ENCODE data around the gene TCEAL2. TPM values are rescaled to one million over a fixed set of nuclear protein-coding genes. Genes with fewer than 3 reads are reported as not detected.
"Not testable (repeated sequence)": the region's sequence is repeated elsewhere in the genome, so short reads cannot be mapped to it uniquely, and the experiment has no call there.

The TCEAL2 gene
- 10 to 100 TPM in 2 of 4 donors, 1 to 10 TPM in 1, under 1 TPM in 1; 0.51 to 42.9 (median 19.5) TPM for total RNA-seq

DNA sequence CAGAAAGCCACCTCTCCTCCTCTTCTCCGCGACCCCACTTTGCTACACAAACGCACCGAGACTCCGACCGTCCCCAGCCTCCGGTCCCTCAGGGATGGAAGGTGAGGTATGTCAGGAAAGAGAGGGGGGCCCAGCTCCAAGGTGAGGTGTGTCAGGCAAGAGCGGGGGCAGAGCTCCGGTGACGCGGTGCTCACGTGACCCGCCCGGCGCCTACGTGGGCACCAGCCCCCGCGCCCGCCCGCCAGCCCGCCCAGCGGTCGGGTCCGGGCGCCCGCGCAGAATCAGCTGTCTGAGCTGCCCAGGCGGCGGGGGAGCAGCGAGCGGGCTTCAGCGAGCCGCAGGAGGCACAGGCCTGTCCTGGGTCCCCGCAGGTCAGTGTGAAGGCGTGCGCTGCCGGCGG, at the start of gene TCEAL2:
Gene TCEAL2 (plus strand): TSS at position 244 of the 400 bp plus-strand sequence. CDS start 1,152 bp downstream, outside the sequence.
- intact Hi-C loops (cut with DNase I; ENCODE audit: low total_unique reads) = not testable (repeated sequence)
- DNase-seq = peak; percentile 47 to 50

DNA sequence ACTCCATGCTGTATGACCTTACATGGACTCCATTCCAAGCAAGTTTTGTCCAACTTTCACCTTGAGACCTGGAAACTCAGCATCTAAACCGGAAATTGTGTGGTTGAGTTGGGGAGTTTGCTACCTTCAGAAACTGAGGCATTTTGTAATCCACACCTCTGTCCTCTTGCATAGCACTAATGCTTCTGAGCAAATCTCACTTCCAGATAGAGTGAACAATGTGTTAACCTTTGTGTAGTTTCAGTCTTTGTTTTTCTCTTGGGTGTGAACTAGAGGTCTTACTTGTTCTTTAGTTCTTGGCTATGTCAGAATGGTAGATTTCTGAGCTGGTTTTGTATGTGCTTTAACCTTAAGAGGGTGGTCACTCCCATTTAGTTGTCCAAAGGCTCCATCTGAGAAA, 48.1 kb upstream of the TCEAL2 start:
- no peak for DNase-seq
- Histone ChIP-seq H3K27ac (no peak overlapping the region), H3K36me3 (no peaks in the 10 kb centered on the region), H3K9me3 (no peaks in the 10 kb centered on the region), H3K4me1 (no peaks in the 10 kb centered on the region), H3K27me3 (peaks cover 0 to 13% of the 10 kb centered on the region in 2 donors), H3K4me3 (no peak overlapping the region)
- TF ChIP-seq, protein P1, sequence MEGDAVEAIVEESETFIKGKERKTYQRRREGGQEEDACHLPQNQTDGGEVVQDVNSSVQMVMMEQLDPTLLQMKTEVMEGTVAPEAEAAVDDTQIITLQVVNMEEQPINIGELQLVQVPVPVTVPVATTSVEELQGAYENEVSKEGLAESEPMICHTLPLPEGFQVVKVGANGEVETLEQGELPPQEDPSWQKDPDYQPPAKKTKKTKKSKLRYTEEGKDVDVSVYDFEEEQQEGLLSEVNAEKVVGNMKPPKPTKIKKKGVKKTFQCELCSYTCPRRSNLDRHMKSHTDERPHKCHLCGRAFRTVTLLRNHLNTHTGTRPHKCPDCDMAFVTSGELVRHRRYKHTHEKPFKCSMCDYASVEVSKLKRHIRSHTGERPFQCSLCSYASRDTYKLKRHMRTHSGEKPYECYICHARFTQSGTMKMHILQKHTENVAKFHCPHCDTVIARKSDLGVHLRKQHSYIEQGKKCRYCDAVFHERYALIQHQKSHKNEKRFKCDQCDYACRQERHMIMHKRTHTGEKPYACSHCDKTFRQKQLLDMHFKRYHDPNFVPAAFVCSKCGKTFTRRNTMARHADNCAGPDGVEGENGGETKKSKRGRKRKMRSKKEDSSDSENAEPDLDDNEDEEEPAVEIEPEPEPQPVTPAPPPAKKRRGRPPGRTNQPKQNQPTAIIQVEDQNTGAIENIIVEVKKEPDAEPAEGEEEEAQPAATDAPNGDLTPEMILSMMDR (IDR thresholded peaks at IDR 0.05) = no peak
- TF ChIP-seq POLR2A (IDR thresholded peaks at IDR 0.05) = no peak
- intact Hi-C loops (cut with DNase I; ENCODE audit: low total_unique reads) = no loop called here

More for the DNA sequence above, at the start of gene TCEAL2:
- not testable (repeated sequence) for H3K36me3 ChIP-seq, H3K4me1 ChIP-seq, H3K9me3 ChIP-seq, H3K27me3 ChIP-seq
- peak in 1 of 2 donors; percentile 37 for TF ChIP-seq POLR2A (IDR thresholded peaks at IDR 0.05)
- Histone ChIP-seq H3K27ac (peak within 1 kb of the TSS; percentile 39 to 83), H3K4me3 (peak within 1 kb of the TSS; percentile 11 to 38)

DNA sequence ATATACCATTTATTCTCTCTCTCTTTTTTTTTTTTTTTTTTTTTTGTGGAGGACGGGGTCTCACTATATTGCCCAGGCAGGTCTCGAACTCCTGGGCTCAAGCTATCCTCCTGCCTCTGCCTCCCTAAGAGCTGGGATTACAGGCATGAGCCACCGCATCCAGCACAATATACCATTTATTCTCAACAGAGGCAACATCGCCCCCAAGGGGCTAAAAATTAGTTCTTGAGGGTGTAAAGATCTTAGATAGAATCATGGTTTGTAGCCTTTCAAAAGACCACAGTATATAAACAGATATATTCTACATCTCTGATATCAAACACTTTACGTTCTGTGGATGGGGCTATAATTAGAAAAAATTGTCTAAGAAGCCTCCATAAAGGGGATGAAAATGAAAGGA, 39.8 kb upstream of the TCEAL2 start:
- intact Hi-C loops (cut with DNase I; ENCODE audit: low total_unique reads) = no loop called here
- DNase-seq = no peak
- no peak for TF ChIP-seq POLR2A (IDR thresholded peaks at IDR 0.05)
- TF ChIP-seq, protein P1 (IDR thresholded peaks at IDR 0.05) = no peak
- H3K9me3 ChIP-seq = no peaks in the 10 kb centered on the region
- peaks cover 0 to 4% of the 10 kb centered on the region in 2 donors for H3K27me3 ChIP-seq
- H3K4me1 ChIP-seq = no peaks in the 10 kb centered on the region
- H3K4me3 ChIP-seq = no peak overlapping the region
- H3K36me3 ChIP-seq = no peaks in the 10 kb centered on the region
- H3K27ac ChIP-seq = no peak overlapping the region

DNA sequence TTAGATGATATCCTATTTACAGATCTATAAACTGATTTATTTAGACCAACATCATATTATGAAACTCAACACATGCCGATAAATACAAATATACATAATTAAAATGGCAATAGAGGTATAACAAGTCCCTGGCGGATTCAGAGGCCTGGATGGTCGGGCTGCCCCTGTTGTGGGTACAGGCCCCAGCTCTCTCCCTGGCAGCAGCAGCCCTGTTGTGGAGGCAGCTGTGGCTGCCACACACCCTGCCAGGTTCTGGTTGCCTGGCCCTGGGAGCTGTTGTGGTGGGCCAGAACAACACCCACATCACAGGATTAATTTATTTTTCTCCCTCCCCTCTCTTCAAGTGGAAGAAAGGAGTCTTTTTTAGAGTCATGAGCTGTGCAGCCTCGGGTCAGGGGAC, 12.1 kb upstream of the TCEAL2 start:
- intact Hi-C loops (cut with DNase I; ENCODE audit: low total_unique reads) = no loop called here
- Histone ChIP-seq H3K4me1 (no peaks in the 10 kb centered on the region), H3K36me3 (no peaks in the 10 kb centered on the region), H3K27me3 (no peaks in the 10 kb centered on the region), H3K9me3 (no peaks in the 10 kb centered on the region), H3K4me3 (no peak overlapping the region), H3K27ac (no peak overlapping the region)
- TF ChIP-seq POLR2A (IDR thresholded peaks at IDR 0.05) = no peak
- TF ChIP-seq, protein P1 (IDR thresholded peaks at IDR 0.05) = no peak
- DNase-seq = no peak

DNA sequence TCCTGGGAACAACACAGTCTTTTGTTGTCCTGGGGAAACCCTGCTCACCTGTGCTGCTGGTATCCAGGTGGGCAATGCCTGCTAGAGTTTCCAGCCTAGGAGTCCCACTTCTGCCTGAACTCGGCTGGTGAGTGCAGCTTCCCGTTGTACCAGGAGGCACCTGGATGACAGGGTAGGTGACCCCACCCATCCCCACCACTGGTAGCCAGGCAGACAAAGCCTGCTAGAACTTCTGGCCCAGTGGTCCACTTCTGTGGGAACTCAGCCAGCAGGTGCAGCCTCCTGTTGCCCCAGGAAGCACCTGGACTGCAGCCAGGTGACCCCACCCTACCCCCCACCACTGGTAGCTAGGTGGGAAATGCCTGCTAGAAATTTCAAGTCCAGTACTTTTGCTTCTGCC, 9.7 kb upstream of the TCEAL2 start:
- intact Hi-C loops (cut with DNase I; ENCODE audit: low total_unique reads) = no loop called here
- Histone ChIP-seq H3K4me3 (no peak overlapping the region), H3K27me3 (no peaks in the 10 kb centered on the region), H3K9me3 (no peaks in the 10 kb centered on the region), H3K4me1 (no peaks in the 10 kb centered on the region), H3K36me3 (no peaks in the 10 kb centered on the region), H3K27ac (no peak overlapping the region)
- TF ChIP-seq POLR2A (IDR thresholded peaks at IDR 0.05) = no peak
- TF ChIP-seq, protein P1 (IDR thresholded peaks at IDR 0.05) = no peak
- no peak for DNase-seq

DNA sequence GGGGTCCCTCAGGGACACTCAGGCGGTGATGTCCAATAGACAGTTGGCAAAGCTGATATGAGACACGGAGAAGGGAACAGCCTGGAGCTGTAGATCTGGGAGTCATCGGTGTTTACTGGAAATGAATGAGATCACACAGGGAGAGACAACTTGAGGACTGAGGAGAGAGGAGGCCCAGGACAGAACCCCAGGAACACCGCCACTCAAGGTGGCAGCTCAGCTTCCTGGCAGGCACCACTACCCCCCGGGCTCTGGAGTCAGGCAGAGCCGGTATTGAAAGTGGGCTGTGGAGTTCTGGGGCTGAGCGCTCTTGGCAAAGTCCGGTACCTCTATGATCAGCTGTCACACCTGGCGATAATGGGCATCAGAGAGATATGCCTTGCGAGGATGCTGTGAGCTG, 465 bp upstream of the TCEAL2 start:
- H3K27me3 ChIP-seq; H3K36me3 ChIP-seq; H3K9me3 ChIP-seq; intact Hi-C loops (cut with DNase I; ENCODE audit: low total_unique reads); H3K4me1 ChIP-seq; DNase-seq: not testable (repeated sequence)
- Histone ChIP-seq H3K4me3 (peak overlapping the region in 1 of 2 donors; percentile 38), H3K27ac (peak overlapping the region in 1 of 2 donors; percentile 83)

DNA sequence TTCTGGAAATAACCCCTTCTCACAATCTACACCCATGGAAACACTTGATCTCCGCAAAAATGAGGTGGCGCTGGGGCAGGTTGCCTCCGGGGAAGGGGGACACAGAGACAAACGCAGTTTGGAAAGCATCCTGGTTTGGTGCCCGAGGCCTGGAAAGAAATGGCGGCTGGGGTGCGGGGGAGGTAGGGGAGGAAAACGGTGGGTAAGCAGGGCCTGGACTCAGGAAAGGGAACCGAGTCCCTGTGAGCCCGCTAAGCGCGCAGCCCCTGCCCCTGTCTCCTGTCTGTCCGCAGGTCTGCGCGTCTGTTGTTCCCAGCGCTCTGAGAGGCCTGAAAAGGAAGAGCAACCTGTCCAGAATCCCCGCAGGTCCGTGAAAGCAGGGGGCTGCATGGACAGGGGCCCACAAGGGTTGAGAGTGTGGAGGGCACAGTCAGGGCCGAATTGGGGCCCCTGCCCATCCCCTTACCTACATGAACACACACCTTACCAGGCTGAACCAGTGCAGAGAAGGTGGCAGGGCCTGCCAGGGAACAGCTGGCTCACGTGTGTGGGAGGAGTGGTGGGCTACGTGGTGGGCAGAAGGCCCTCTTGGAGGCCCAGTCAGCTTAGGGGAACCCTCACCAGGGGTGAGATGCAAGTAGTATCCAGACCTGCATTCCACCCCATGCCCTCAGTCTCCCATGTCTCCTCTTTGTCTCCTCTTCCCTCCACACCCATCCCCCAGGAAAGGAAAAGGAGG, 770 bp downstream of the TCEAL2 start:
- H3K27me3 ChIP-seq; H3K9me3 ChIP-seq; H3K36me3 ChIP-seq; H3K4me1 ChIP-seq; DNase-seq; intact Hi-C loops (cut with DNase I; ENCODE audit: low total_unique reads): not testable (repeated sequence)
- H3K4me3 ChIP-seq = peak overlapping the region; percentile 11 to 38
- peak overlapping the region; percentile 39 to 83 for H3K27ac ChIP-seq

All from uterus (tissue), 4 donors.